ENCODE data around the gene RICTOR. TPM values are rescaled to one million over a fixed set of nuclear protein-coding genes. Genes with fewer than 3 reads are reported as not detected.

RICTOR gene
- total RNA-seq, 1 donor from 2014 or later: 35.0 TPM

DNA sequence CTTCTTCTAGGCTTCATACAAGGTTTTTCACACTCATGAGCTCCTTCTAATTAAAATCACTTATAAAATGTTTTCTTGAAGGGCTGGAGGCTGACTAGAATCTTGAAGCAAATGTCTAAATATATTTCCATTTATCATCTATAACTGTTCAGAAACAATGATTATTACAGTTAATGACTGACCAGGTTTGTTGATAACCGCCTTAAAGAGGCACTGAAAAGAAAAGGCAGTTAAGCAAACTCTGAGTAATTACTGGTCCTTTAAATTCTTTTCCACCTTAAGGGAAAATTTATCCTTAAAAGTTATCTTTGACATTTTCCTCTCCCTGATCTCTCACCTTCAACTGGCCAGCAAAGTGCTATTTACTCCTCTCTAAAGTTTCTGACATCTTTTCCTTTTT lies 43.2 kb downstream of the RICTOR start:
- FAIRE-seq: no peak

DNA sequence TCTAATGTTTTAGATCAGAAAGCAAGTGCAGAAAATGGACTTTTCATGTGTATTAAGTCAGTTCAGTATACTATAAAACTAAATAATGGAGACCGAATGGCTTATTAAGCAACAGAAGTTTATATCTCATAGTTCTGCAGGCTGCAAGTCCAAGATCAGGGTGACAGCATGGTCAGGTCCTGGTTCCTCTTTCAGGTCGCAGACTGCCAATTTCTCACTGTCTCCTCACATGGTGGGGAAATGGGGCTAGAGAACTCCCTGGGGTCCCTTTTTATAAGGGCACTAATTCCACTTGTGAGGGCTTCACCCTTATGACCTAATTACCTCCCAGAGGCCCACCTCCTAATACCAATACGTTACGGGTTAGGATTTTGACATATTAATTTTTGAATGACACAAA lies 48.7 kb downstream of the RICTOR start:
- TF ChIP-seq, protein P1, sequence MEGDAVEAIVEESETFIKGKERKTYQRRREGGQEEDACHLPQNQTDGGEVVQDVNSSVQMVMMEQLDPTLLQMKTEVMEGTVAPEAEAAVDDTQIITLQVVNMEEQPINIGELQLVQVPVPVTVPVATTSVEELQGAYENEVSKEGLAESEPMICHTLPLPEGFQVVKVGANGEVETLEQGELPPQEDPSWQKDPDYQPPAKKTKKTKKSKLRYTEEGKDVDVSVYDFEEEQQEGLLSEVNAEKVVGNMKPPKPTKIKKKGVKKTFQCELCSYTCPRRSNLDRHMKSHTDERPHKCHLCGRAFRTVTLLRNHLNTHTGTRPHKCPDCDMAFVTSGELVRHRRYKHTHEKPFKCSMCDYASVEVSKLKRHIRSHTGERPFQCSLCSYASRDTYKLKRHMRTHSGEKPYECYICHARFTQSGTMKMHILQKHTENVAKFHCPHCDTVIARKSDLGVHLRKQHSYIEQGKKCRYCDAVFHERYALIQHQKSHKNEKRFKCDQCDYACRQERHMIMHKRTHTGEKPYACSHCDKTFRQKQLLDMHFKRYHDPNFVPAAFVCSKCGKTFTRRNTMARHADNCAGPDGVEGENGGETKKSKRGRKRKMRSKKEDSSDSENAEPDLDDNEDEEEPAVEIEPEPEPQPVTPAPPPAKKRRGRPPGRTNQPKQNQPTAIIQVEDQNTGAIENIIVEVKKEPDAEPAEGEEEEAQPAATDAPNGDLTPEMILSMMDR (IDR thresholded peaks at IDR 0.05; ENCODE audit: insufficient read depth, low read length, severe bottlenecking): no peak
- FAIRE-seq (no peak), DNase-seq (ENCODE audit: low read depth) (no peak)
- Histone ChIP-seq H3K27me3 (ENCODE audit: control insufficient read depth, insufficient read depth, low read length) (no peaks in the 10 kb centered on the region), H3K36me3 (ENCODE audit: control insufficient read depth, insufficient read depth, low read length) (peaks cover 1% of the 10 kb centered on the region), H3K4me3 (ENCODE audit: low read depth, low read length) (no peak overlapping the region)

More for the DNA sequence above, 43.2 kb downstream of the RICTOR start:
- no peak overlapping the region for H3K4me3 ChIP-seq (ENCODE audit: low read depth, low read length)
- H3K36me3 ChIP-seq (ENCODE audit: control insufficient read depth, insufficient read depth, low read length): no peaks in the 10 kb centered on the region
- TF ChIP-seq, protein P1 (IDR thresholded peaks at IDR 0.05; ENCODE audit: insufficient read depth, low read length, severe bottlenecking): no peak
- H3K27me3 ChIP-seq (ENCODE audit: control insufficient read depth, insufficient read depth, low read length): no peaks in the 10 kb centered on the region
- DNase-seq (ENCODE audit: low read depth): no peak

DNA sequence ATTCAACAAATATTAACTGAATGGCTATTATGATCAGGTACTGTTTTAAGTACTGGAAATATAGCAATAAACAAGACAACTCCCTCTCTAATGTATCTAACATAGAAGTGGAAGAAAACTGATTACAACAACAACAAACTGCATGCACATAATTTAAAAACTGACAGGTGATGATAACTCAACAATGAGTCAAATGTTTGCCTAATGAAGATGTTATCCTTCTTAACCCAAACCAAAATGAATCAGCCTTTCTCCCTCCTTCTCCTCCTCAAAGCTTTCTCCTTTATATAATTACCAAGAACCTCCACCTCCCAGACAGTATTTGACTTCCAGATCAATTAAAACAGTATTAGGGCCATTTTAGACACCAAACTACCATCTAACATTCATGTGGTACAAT lies 49.3 kb downstream of the RICTOR start:
- TF ChIP-seq, protein P1 (IDR thresholded peaks at IDR 0.05; ENCODE audit: insufficient read depth, low read length, severe bottlenecking): no peak
- Histone ChIP-seq H3K36me3 (ENCODE audit: control insufficient read depth, insufficient read depth, low read length) (peaks cover 1% of the 10 kb centered on the region), H3K4me3 (ENCODE audit: low read depth, low read length) (no peak overlapping the region), H3K27me3 (ENCODE audit: control insufficient read depth, insufficient read depth, low read length) (no peaks in the 10 kb centered on the region)
- DNase-seq (ENCODE audit: low read depth) (peak; percentile 49), FAIRE-seq (no peak)

DNA sequence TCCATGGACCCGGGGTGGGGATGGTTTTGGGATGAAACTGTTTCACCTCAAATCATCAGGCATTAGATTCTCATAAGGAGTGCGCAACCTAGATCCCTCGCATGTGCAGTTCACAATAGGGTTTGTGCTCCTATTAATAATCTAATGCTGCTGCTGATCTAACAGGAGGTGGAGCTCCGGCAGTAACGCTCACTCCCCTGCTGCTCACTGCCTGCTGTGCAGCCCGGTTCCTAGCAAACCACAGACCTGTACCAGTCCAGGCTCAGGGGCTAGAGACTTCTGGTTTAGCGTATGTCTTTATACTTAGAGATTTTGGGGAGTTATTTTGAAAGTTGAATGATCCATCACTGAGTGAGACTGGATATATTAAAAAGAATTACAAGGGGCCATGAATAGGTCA lies 50.2 kb downstream of the RICTOR start:
- Histone ChIP-seq H3K4me3 (ENCODE audit: low read depth, low read length) (no peak overlapping the region), H3K27me3 (ENCODE audit: control insufficient read depth, insufficient read depth, low read length) (no peaks in the 10 kb centered on the region), H3K36me3 (ENCODE audit: control insufficient read depth, insufficient read depth, low read length) (peaks cover 1% of the 10 kb centered on the region)
- DNase-seq (ENCODE audit: low read depth) (no peak), FAIRE-seq (no peak)
- TF ChIP-seq, protein P1 (IDR thresholded peaks at IDR 0.05; ENCODE audit: insufficient read depth, low read length, severe bottlenecking): no peak

DNA sequence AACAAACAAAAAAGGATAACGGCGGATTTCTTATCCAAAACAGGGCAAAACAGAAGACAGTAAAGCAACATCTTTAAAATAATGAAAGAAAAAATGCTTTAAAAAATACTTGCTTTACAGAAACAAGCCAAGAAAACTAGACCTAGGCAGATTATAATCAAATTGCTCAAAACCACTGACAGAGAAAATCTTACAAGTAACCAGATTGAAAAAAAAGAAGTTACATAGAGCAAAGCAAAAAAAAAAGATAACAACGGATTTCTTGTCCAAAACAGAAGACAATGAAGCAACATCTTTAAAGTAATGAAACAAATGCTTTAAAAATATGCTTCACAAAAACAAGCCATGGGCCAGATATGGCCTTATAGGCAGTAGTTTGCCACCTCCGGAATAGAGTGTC lies 51.1 kb downstream of the RICTOR start:
- TF ChIP-seq, protein P1 (IDR thresholded peaks at IDR 0.05; ENCODE audit: insufficient read depth, low read length, severe bottlenecking): no peak
- Histone ChIP-seq H3K36me3 (ENCODE audit: control insufficient read depth, insufficient read depth, low read length) (peaks cover 1% of the 10 kb centered on the region), H3K4me3 (ENCODE audit: low read depth, low read length) (no peak overlapping the region), H3K27me3 (ENCODE audit: control insufficient read depth, insufficient read depth, low read length) (no peaks in the 10 kb centered on the region)
- DNase-seq (ENCODE audit: low read depth): no peak
- no peak for FAIRE-seq

DNA sequence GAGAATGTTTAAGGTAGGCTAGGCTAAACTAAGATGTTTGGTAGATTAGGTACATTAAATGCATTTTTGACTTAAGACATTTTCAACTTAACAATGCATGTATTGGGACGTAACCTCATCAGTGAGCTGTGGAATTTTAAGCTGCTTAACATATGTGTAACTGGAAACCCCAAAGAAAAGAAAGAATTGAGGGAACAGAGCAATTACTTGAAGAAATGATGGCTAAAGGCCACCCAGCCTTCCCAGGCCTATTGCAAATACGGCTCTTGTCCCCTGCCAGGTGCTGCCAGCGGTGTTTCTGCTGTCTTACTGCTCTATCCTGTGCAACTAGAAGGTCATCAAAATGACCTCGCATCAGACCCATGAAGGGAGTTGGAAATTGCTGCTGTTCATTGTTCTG lies 52.0 kb downstream of the RICTOR start:
- no peak for FAIRE-seq
- DNase-seq (ENCODE audit: low read depth): no peak

More for the DNA sequence above, 52.0 kb downstream of the RICTOR start:
- Histone ChIP-seq H3K4me3 (ENCODE audit: low read depth, low read length) (no peak overlapping the region), H3K36me3 (ENCODE audit: control insufficient read depth, insufficient read depth, low read length) (peaks cover 1% of the 10 kb centered on the region), H3K27me3 (ENCODE audit: control insufficient read depth, insufficient read depth, low read length) (no peaks in the 10 kb centered on the region)
- TF ChIP-seq, protein P1 (IDR thresholded peaks at IDR 0.05; ENCODE audit: insufficient read depth, low read length, severe bottlenecking): no peak
